AG04450 (cell line): ENCODE data around the gene SLC17A9. TPM values are rescaled to one million over a fixed set of nuclear protein-coding genes. Genes with fewer than 3 reads are reported as not detected.
"Not testable (repeated sequence)": the region's sequence is repeated elsewhere in the genome, so short reads cannot be mapped to it uniquely, and the experiment has no call there.

Experiments
- CTCF ChIA-PET: fragments of 300-600, 350-600 bp; formaldehyde crosslinking; extraction: SDS; loops from one replicate; lab custom pipeline; 2022; ENCODE audit warnings: antibody characterized with exemption, inconsistent platforms; lab: Charles Lee
- POLR2A ChIA-PET: fragments of 350-600 bp; formaldehyde crosslinking; extraction: SDS; loops from one replicate; lab custom pipeline; 2021; ENCODE audit warnings: antibody characterized with exemption, inconsistent platforms; lab: Yijun Ruan, JAX
- DNase-seq: peaks from one replicate; pipeline ENCODE4 v3.0.0-alpha.2; 2011; ENCODE audit warnings: low read depth, low spot score
- H3K27ac ChIP-seq: one replicate; pipeline ENCODE4 v1.5.1; 2012; ENCODE audit warnings: low read depth, low read length, control low read depth
- H3K27me3 ChIP-seq: one replicate; pipeline ENCODE4 v1.6.0; 2012; ENCODE audit warnings: low read length; ENCODE audit not compliant: control insufficient read depth, insufficient read depth
- H3K4me3 ChIP-seq: 2 replicates; pipeline ENCODE4 v1.5.1; 2011; ENCODE audit warnings: mild to moderate bottlenecking, low read depth, low read length, control low read depth
- H3K9me3 ChIP-seq: 2 replicates; pipeline ENCODE4 v1.5.1; 2012; ENCODE audit warnings: low read length; ENCODE audit not compliant: control insufficient read depth, insufficient read depth
- CTCF ChIP-seq: IDR thresholded peaks from 2 replicates; pipeline ENCODE4 v1.5.1; 2011; ENCODE audit warnings: low read depth, low read length, control low read depth, inconsistent platforms
- polyA plus RNA-seq: library from polyadenylated mRNA; depleted of rRNA; stranded (reverse); fragments of >200 nt; gene quantifications from 2 replicates; pipeline ENCODE4 v1.2.3, GENCODE V29; 2011

The SLC17A9 gene
- polyA plus RNA-seq, 1 experiment: 2.2 TPM

GRCh38 chr20:62959101-62959971, 6.8 kb downstream of the SLC17A9 start:
- H3K4me3 ChIP-seq: no peak overlapping the region
- no peak for DNase-seq
- TF ChIP-seq CTCF: no peak
- H3K27ac ChIP-seq: no peak overlapping the region
- CTCF ChIA-PET: interaction anchor here (0.6 kb wide), 1 partner anchor 657 kb away, joined by 3 read pairs; no protein-coding TSS in a partner anchor
- H3K27me3 ChIP-seq: peaks cover 2% of the 10 kb centered on the region
- H3K9me3 ChIP-seq: no peaks in the 10 kb centered on the region; the same call in 1 of the 2 replicates
- POLR2A ChIA-PET: no interaction called here

- ChIA-PET POLR2A (no interaction called here), CTCF (interaction anchor here (0.6 kb wide), 2 partner anchors 10 to 658 kb away, joined by 3 read pairs; no protein-coding TSS in a partner anchor)
- H3K9me3 ChIP-seq: no peaks in the 10 kb centered on the region; the same call in 1 of the 2 replicates
- H3K27ac ChIP-seq: no peak overlapping the region
- no peak overlapping the region for H3K4me3 ChIP-seq
- no peak for DNase-seq
- peaks cover 2% of the 10 kb centered on the region for H3K27me3 ChIP-seq
- TF ChIP-seq CTCF: no peak
Observed at GRCh38 chr20:62959998-62960436, 7.5 kb downstream of the SLC17A9 start.

GRCh38 chr20:62960446-62961309, 8.2 kb downstream of the SLC17A9 start:
- POLR2A ChIA-PET, H3K27ac ChIP-seq, H3K27me3 ChIP-seq, H3K9me3 ChIP-seq, DNase-seq, H3K4me3 ChIP-seq: not testable (repeated sequence)
- CTCF ChIA-PET: interaction anchor here (0.6 kb wide), 2 partner anchors 9 to 659 kb away, joined by 3 read pairs; no protein-coding TSS in a partner anchor

GRCh38 chr20:62961310-62961783, 8.8 kb downstream of the SLC17A9 start:
- Histone ChIP-seq H3K27me3 (peaks cover 2% of the 10 kb centered on the region), H3K4me3 (no peak overlapping the region), H3K27ac (no peak overlapping the region), H3K9me3 (no peaks in the 10 kb centered on the region; the same call in 1 of the 2 replicates)
- TF ChIP-seq CTCF: no peak
- no peak for DNase-seq
- POLR2A ChIA-PET: no interaction called here
- CTCF ChIA-PET: no interaction called here

GRCh38 chr20:62961799-62962198, 9.3 kb downstream of the SLC17A9 start:
- Histone ChIP-seq H3K9me3 (no peaks in the 10 kb centered on the region; the same call in 1 of the 2 replicates), H3K4me3 (no peak overlapping the region), H3K27ac (no peak overlapping the region), H3K27me3 (peaks cover 4% of the 10 kb centered on the region)
- DNase-seq: no peak
- ChIA-PET POLR2A (no interaction called here), CTCF (no interaction called here)
- TF ChIP-seq CTCF: no peak
